ENCODE measurements around the gene FDX2. TPM values are rescaled to one million over a fixed set of nuclear protein-coding genes. Genes with fewer than 3 reads are reported as not detected.

Gene FDX2
- total and polyA plus RNA-seq, 2 of the 13 experiments (the other 11 are each of a cell fraction or from before 2014, with no cell fraction given) = 21.0 to 24.7 TPM

DNA sequence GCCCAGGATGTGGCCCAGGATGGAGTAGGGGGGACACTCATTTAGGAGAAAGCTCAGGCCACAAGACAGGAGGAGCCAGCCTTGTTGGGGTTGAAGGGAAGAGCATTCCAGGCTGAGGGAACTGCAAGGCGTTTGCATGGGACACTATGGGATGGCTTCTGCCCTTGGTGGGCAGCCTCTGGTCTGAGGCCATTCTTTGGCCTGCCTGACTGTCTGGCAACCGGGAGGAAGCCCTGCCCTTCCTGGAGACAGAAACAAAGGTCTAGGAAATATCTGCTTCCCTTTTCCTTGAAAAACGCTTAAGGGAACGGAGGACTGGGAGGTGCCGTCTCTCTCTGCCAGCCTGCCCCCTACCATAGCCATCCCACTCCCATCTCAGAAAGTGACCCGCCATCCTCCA lies 47.7 kb downstream of the FDX2 start:
- peaks cover 25% of the 10 kb centered on the region for H3K79me2 ChIP-seq (ENCODE audit: insufficient read depth, low read length)
- no peak overlapping the region for H3K9ac ChIP-seq (ENCODE audit: insufficient read depth, low read depth, low read length)
- in situ Hi-C loops (cut with HindIII; ENCODE audit: extremely low pct_ligation_motif_present, low pct_unique_long_range_greater_than_20kb) = no loop called here
- H3K9me3 ChIP-seq (ENCODE audit: low read length) = no peaks in the 10 kb centered on the region
- DNase-seq (ENCODE audit: low spot score) (no peak), ATAC-seq (no peak), FAIRE-seq (no peak)
- no TSS peak for BruUV-seq (replicated peaks)
- WGBS (ENCODE audit: low lambda C conversion rate) = 44% methylated on average over 5 of the region's 6 CpGs
- no peaks in the 10 kb centered on the region for H4K20me1 ChIP-seq (ENCODE audit: insufficient read depth, low read length)
- peak overlapping the region; percentile 87; the same call in 1 of the 2 replicates for H3K4me2 ChIP-seq (ENCODE audit: low read depth, low read length)
- H3K4me3 ChIP-seq (replicated peaks in 1 of 3; ENCODE audit: insufficient read depth in 1 of 3, low read depth in 2 of 3, low read length in 3 of 3) = peak overlapping the region in 1 of 3 experiments; percentile 32; a peak in 1 of 6 replicates
- ChIA-PET CTCF (ENCODE audit: low intra/inter-chr PET ratio, low total read pairs) (interaction anchor here (3.6 kb wide), 1 partner anchor 121 kb away, joined by 47 read pairs; no protein-coding TSS in a partner anchor), POLR2A (interaction anchor here (0.6 to 4.4 kb wide), 2 partner anchors 9 to 66 kb away, joined by 3 to 71 read pairs; partner anchors contain the start of gene RAVER1)
- intact Hi-C loops (cut with micrococcal nuclease; ENCODE audit: unreplicated experiment) = loop anchor here (2.0 kb wide), 2 partner anchors 67 to 121 kb away; no protein-coding TSS in a partner anchor
- H2AFZ ChIP-seq (ENCODE audit: low read length) = no peak overlapping the region
- no peak overlapping the region for H3K27ac ChIP-seq (ENCODE audit: extremely low read length, insufficient read depth, low read length)
- H3K27me3 ChIP-seq (ENCODE audit: control insufficient read depth in 1 of 2, insufficient read depth in 2 of 2, low read length in 2 of 2) = no peaks in the 10 kb centered on the region
- H3K36me3 ChIP-seq (replicated peaks in 1 of 2; ENCODE audit: control insufficient read depth in 1 of 2, insufficient read depth in 2 of 2, low read length in 2 of 2) = 0 out of 5 replicates have a peak, but pooled peaks cover 0 to 4% of the 10 kb centered on the region in 2 experiments
- peaks cover 59% of the 10 kb centered on the region for H3K4me1 ChIP-seq (ENCODE audit: insufficient read depth, low read length)
- TF ChIP-seq KAT2B (IDR thresholded peaks at IDR 0.05; ENCODE audit: borderline replicate concordance, low read depth, low read length) = no peak
- no peak for TF ChIP-seq SRY (CRISPR knock-in tag; IDR thresholded peaks at IDR 0.05)
- TF ChIP-seq BCL6 (CRISPR knock-in tag; IDR thresholded peaks at IDR 0.05) = no peak
- no peak for TF ChIP-seq ZSCAN25 (CRISPR knock-in tag; IDR thresholded peaks at IDR 0.05)
- TF ChIP-seq FOXC1 (CRISPR knock-in tag; IDR thresholded peaks at IDR 0.05; ENCODE audit: borderline replicate concordance) = no peak
- TF ChIP-seq, protein P1, sequence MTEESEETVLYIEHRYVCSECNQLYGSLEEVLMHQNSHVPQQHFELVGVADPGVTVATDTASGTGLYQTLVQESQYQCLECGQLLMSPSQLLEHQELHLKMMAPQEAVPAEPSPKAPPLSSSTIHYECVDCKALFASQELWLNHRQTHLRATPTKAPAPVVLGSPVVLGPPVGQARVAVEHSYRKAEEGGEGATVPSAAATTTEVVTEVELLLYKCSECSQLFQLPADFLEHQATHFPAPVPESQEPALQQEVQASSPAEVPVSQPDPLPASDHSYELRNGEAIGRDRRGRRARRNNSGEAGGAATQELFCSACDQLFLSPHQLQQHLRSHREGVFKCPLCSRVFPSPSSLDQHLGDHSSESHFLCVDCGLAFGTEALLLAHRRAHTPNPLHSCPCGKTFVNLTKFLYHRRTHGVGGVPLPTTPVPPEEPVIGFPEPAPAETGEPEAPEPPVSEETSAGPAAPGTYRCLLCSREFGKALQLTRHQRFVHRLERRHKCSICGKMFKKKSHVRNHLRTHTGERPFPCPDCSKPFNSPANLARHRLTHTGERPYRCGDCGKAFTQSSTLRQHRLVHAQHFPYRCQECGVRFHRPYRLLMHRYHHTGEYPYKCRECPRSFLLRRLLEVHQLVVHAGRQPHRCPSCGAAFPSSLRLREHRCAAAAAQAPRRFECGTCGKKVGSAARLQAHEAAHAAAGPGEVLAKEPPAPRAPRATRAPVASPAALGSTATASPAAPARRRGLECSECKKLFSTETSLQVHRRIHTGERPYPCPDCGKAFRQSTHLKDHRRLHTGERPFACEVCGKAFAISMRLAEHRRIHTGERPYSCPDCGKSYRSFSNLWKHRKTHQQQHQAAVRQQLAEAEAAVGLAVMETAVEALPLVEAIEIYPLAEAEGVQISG (CRISPR knock-in tag; IDR thresholded peaks at IDR 0.05) = no peak
- no peak for TF ChIP-seq CREM (IDR thresholded peaks at IDR 0.05)
- TF ChIP-seq CREM (CRISPR knock-in tag; IDR thresholded peaks at IDR 0.05) = no peak
- TF ChIP-seq, protein P2, sequence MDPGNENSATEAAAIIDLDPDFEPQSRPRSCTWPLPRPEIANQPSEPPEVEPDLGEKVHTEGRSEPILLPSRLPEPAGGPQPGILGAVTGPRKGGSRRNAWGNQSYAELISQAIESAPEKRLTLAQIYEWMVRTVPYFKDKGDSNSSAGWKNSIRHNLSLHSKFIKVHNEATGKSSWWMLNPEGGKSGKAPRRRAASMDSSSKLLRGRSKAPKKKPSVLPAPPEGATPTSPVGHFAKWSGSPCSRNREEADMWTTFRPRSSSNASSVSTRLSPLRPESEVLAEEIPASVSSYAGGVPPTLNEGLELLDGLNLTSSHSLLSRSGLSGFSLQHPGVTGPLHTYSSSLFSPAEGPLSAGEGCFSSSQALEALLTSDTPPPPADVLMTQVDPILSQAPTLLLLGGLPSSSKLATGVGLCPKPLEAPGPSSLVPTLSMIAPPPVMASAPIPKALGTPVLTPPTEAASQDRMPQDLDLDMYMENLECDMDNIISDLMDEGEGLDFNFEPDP (CRISPR knock-in tag; conservative IDR thresholded peaks at IDR 0.05) = no peak
- TF ChIP-seq ZNF543 (CRISPR knock-in tag; IDR thresholded peaks at IDR 0.05) = no peak
- TF ChIP-seq, protein P3, sequence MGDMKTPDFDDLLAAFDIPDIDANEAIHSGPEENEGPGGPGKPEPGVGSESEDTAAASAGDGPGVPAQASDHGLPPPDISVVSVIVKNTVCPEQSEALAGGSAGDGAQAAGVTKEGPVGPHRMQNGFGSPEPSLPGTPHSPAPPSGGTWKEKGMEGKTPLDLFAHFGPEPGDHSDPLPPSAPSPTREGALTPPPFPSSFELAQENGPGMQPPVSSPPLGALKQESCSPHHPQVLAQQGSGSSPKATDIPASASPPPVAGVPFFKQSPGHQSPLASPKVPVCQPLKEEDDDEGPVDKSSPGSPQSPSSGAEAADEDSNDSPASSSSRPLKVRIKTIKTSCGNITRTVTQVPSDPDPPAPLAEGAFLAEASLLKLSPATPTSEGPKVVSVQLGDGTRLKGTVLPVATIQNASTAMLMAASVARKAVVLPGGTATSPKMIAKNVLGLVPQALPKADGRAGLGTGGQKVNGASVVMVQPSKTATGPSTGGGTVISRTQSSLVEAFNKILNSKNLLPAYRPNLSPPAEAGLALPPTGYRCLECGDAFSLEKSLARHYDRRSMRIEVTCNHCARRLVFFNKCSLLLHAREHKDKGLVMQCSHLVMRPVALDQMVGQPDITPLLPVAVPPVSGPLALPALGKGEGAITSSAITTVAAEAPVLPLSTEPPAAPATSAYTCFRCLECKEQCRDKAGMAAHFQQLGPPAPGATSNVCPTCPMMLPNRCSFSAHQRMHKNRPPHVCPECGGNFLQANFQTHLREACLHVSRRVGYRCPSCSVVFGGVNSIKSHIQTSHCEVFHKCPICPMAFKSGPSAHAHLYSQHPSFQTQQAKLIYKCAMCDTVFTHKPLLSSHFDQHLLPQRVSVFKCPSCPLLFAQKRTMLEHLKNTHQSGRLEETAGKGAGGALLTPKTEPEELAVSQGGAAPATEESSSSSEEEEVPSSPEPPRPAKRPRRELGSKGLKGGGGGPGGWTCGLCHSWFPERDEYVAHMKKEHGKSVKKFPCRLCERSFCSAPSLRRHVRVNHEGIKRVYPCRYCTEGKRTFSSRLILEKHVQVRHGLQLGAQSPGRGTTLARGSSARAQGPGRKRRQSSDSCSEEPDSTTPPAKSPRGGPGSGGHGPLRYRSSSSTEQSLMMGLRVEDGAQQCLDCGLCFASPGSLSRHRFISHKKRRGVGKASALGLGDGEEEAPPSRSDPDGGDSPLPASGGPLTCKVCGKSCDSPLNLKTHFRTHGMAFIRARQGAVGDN (CRISPR knock-in tag; IDR thresholded peaks at IDR 0.05) = no peak
- TF ChIP-seq ZNF530 (CRISPR knock-in tag; IDR thresholded peaks at IDR 0.05; ENCODE audit: low read depth) = no peak
- TF ChIP-seq, protein P4, sequence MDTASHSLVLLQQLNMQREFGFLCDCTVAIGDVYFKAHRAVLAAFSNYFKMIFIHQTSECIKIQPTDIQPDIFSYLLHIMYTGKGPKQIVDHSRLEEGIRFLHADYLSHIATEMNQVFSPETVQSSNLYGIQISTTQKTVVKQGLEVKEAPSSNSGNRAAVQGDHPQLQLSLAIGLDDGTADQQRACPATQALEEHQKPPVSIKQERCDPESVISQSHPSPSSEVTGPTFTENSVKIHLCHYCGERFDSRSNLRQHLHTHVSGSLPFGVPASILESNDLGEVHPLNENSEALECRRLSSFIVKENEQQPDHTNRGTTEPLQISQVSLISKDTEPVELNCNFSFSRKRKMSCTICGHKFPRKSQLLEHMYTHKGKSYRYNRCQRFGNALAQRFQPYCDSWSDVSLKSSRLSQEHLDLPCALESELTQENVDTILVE (CRISPR knock-in tag; IDR thresholded peaks at IDR 0.05) = no peak
- TF ChIP-seq, protein P5, sequence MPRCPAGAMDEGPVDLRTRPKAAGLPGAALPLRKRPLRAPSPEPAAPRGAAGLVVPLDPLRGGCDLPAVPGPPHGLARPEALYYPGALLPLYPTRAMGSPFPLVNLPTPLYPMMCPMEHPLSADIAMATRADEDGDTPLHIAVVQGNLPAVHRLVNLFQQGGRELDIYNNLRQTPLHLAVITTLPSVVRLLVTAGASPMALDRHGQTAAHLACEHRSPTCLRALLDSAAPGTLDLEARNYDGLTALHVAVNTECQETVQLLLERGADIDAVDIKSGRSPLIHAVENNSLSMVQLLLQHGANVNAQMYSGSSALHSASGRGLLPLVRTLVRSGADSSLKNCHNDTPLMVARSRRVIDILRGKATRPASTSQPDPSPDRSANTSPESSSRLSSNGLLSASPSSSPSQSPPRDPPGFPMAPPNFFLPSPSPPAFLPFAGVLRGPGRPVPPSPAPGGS (CRISPR knock-in tag; IDR thresholded peaks at IDR 0.05) = no peak
